GM23248 (cell line): ENCODE results near the gene MYADML2. TPM values are rescaled to one million over a fixed set of nuclear protein-coding genes. Genes with fewer than 3 reads are reported as not detected.
A peak's percentile ranks its signal among the peaks of the same experiment; 100 is the strongest.

Source experiments
- DNase-seq: peaks from one replicate; pipeline ENCODE4 v3.0.0-alpha.2; 2015
- H2AFZ ChIP-seq: fragments of 200-600 bp; sonication (generic); 2 replicates; pipeline ENCODE4 v1.6.1; 2016; ENCODE audit warnings: antibody characterized with exemption
- H3F3A ChIP-seq: fragments of 200-600 bp; sonication (generic); 2 replicates; pipeline ENCODE4 v1.6.1; 2016; ENCODE audit warnings: mild to moderate bottlenecking, antibody characterized with exemption, mixed run types; ENCODE audit not compliant: insufficient read depth
- H3K27ac ChIP-seq: fragments of 200-600 bp; sonication (generic); 2 replicates; pipeline ENCODE4 v1.5.1; 2016; ENCODE audit warnings: mild to moderate bottlenecking
- H3K27me3 ChIP-seq: fragments of 200-600 bp; sonication (generic); replicated peaks from 2 replicates; pipeline ENCODE4 v1.6.1; 2016; ENCODE audit warnings: mild to moderate bottlenecking; ENCODE audit not compliant: insufficient read depth
- H3K36me3 ChIP-seq: fragments of 200-600 bp; sonication (generic); 2 replicates; pipeline ENCODE4 v1.6.1; 2016; ENCODE audit warnings: low read depth, mild to moderate bottlenecking
- H3K4me1 ChIP-seq: fragments of 200-600 bp; sonication (generic); 2 replicates; pipeline ENCODE4 v1.6.1; 2016; ENCODE audit warnings: mild to moderate bottlenecking; ENCODE audit not compliant: insufficient read depth
- H3K4me2 ChIP-seq: fragments of 200-600 bp; sonication (generic); one replicate; pipeline ENCODE4 v1.6.1; 2016; ENCODE audit warnings: mild to moderate bottlenecking; ENCODE audit not compliant: unreplicated experiment
- H3K4me3 ChIP-seq: fragments of 200-600 bp; sonication (generic); 2 replicates; pipeline ENCODE4 v1.5.1; 2016; ENCODE audit warnings: mild to moderate bottlenecking
- H3K79me2 ChIP-seq: fragments of 200-600 bp; sonication (generic); 2 replicates; pipeline ENCODE4 v1.6.1; 2016; ENCODE audit warnings: mild to moderate bottlenecking; ENCODE audit not compliant: insufficient read depth
- H3K9ac ChIP-seq: fragments of 200-600 bp; sonication (generic); 2 replicates; pipeline ENCODE4 v1.6.1; 2016; ENCODE audit warnings: mild to moderate bottlenecking
- H3K9me2 ChIP-seq: fragments of 200-600 bp; sonication (generic); 2 replicates; pipeline ENCODE4 v1.6.1; 2016; ENCODE audit warnings: mixed run types, mild to moderate bottlenecking, moderate library complexity; ENCODE audit not compliant: insufficient read depth
- H3K9me3 ChIP-seq: fragments of 200-600 bp; sonication (generic); one replicate; pipeline ENCODE4 v1.6.1; 2017; ENCODE audit warnings: low read depth
- H4K20me1 ChIP-seq: fragments of 200-600 bp; sonication (generic); 2 replicates; pipeline ENCODE4 v1.6.0; 2016; ENCODE audit not compliant: insufficient read depth
- EZH2 ChIP-seq: fragments of 200-600 bp; sonication (generic); IDR thresholded peaks from 2 replicates; pipeline ENCODE4 v1.6.1; 2018; ENCODE audit warnings: antibody characterized with exemption, mild to moderate bottlenecking; ENCODE audit not compliant: insufficient read depth, poor library complexity, severe bottlenecking
- EZH2phosphoT487 ChIP-seq: fragments of 200-600 bp; sonication (generic); IDR thresholded peaks from 2 replicates; pipeline ENCODE4 v1.6.1; 2018; ENCODE audit warnings: antibody characterized with exemption, moderate library complexity, mild to moderate bottlenecking, low read depth; ENCODE audit not compliant: insufficient read depth
- WGBS, 2 experiments: methylation state at CpG; one replicate each; pipeline ENCODE4 v1.1.6; 2015 to 2017; ENCODE audit warnings: low lambda C conversion rate in 2 of 2, low coverage in 1 of 2; ENCODE audit errors: missing lambda C conversion rate in 2 of 2; 5-methylcytosine and 5-hydroxymethylcytosine counted together
- in situ Hi-C: fragments of 300-500 bp; cut with MboI; formaldehyde crosslinking; loops from 2 replicates; pipeline ENCODE4 v1.15.0; 2020
- polyA plus RNA-seq: library from polyadenylated mRNA; unstranded; fragments of >200 nt; fragmentation: Nextera tagmentation; extraction: Ambion mirVana; gene quantifications from 2 replicates; pipeline ENCODE4 v1.2.1, GENCODE V29; 2016
- total RNA-seq: library from RNA; depleted of rRNA; stranded (reverse); fragments of >200 nt; shearing (Covaris generic); gene quantifications from 2 replicates; pipeline ENCODE4 v1.2.3, GENCODE V29; 2014

Gene MYADML2
- total and polyA plus RNA-seq, 2 experiments from 2014 or later: not detected

DNA sequence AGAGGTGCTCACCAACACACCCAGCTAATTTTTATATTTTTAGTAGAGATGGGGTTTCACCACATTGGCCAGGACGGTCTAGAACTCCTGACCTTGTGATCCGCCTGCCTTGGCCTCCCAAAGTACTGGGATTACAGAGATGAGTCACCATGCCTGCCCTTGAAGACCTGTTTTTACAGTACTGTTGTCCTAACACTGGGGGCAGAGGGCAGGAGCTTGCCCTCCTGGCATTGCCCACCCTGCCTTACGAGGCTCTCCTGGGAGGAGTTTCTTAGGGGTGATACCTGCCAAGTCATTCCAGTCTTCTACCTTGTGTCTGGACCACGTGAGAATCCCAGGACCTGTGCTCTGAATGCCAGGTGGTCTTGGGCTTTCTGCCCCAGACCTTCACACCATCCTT lies 33.1 kb upstream of the MYADML2 start:
- no peaks in the 10 kb centered on the region for H3K9me3 ChIP-seq
- TF ChIP-seq EZH2 (no peak), EZH2phosphoT487 (no peak)
- no peaks in the 10 kb centered on the region for H3K9me2 ChIP-seq
- no peak overlapping the region for H3K4me2 ChIP-seq
- 0 out of 2 replicates have a peak, but pooled peaks cover 6% of the 10 kb centered on the region for H3K79me2 ChIP-seq
- H3F3A ChIP-seq: no peaks in the 10 kb centered on the region
- H3K27me3 ChIP-seq: no peaks in the 10 kb centered on the region
- H4K20me1 ChIP-seq: no peaks in the 10 kb centered on the region
- H3K4me1 ChIP-seq: no peaks in the 10 kb centered on the region
- no peaks in the 10 kb centered on the region; the same call in 1 of the 2 replicates for H3K36me3 ChIP-seq
- no peak for DNase-seq
- no peak overlapping the region for H3K9ac ChIP-seq
- no peak overlapping the region for H2AFZ ChIP-seq
- no peak overlapping the region for H3K4me3 ChIP-seq
- WGBS, 2 experiments: 83 to 86% methylated on average over 4 of the region's 4 CpGs
- H3K27ac ChIP-seq: no peak overlapping the region
- in situ Hi-C loops: no loop called here

GRCh38 chr17:81978524-81979298 lies 31.7 kb upstream of the MYADML2 start:
- Histone ChIP-seq H2AFZ (no peak overlapping the region), H3K27ac (no peak overlapping the region), H3K9me2 (no peaks in the 10 kb centered on the region), H3K27me3 (no peaks in the 10 kb centered on the region), H3K79me2 (0 out of 2 replicates have a peak, but pooled peaks cover 6% of the 10 kb centered on the region), H3K9ac (peak overlapping the region; percentile 94), H4K20me1 (no peaks in the 10 kb centered on the region), H3K9me3 (no peaks in the 10 kb centered on the region), H3F3A (no peaks in the 10 kb centered on the region), H3K4me2 (peak overlapping the region; percentile 82), H3K36me3 (no peaks in the 10 kb centered on the region; the same call in 1 of the 2 replicates), H3K4me1 (no peaks in the 10 kb centered on the region), H3K4me3 (peak overlapping the region; percentile 82)
- WGBS, 2 experiments: 87 to 88% methylated on average over 26 to 27 of the region's 27 CpGs
- in situ Hi-C loops: no loop called here
- DNase-seq: no peak
- no peak for TF ChIP-seq EZH2
- TF ChIP-seq EZH2phosphoT487: no peak

DNA sequence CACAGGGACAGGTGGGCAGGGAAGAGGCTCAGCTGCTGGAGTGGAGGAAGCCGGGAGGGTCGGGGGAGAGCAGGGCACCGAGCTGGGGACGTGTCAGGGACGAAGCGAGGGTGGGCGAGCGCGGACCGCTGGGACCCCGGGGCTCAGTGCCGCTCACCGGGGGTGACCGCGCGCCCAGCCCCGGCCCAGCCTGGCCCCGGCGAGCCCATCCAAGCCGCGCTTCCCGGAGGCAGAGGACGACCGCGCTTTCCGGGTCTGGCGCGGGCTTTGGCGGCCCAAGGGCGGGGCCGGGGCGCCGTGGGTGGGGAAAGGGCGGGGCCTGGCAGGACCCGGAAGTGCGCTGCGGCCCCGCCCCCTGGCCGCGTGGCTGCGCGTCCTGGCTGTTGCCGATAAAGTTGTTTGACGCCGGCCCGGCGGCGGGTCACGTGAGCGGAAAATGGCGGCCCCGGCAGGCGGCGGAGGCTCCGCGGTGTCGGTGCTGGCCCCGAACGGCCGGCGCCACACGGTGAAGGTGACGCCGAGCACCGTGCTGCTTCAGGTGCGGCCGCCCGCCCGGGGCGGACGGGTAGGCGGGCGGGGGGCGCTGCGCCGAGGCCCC lies 30.3 kb upstream of the MYADML2 start, which contains the start of gene ASPSCR1:
TSS of gene ASPSCR1 (plus strand) at position 419 of the 598 bp plus-strand sequence. CDS start at position 437, 18 bp downstream.
- H3K4me2 ChIP-seq: peak within 1 kb of the TSS; percentile 87
- in situ Hi-C loops: no loop called here
- peak within 1 kb of the TSS; percentile 62 for H3K27ac ChIP-seq
- peak; percentile 96 for DNase-seq
- H3K9me3 ChIP-seq: no peaks in the 10 kb centered on the region
- TF ChIP-seq EZH2phosphoT487: no peak
- TF ChIP-seq EZH2: no peak
- no peaks in the 10 kb centered on the region; the same call in 1 of the 2 replicates for H3K36me3 ChIP-seq
- H3K4me1 ChIP-seq: no peaks in the 10 kb centered on the region
- peak within 1 kb of the TSS; percentile 94 for H3K9ac ChIP-seq
- 0 out of 2 replicates have a peak, but pooled peaks cover 6% of the 10 kb centered on the region for H3K79me2 ChIP-seq
- H3K9me2 ChIP-seq: no peaks in the 10 kb centered on the region
- H3F3A ChIP-seq: no peaks in the 10 kb centered on the region
- H3K27me3 ChIP-seq: no peaks in the 10 kb centered on the region
- peak within 1 kb of the TSS; percentile 87 for H2AFZ ChIP-seq
- no peaks in the 10 kb centered on the region for H4K20me1 ChIP-seq
- peak within 1 kb of the TSS; percentile 82 for H3K4me3 ChIP-seq
- WGBS, 2 experiments: 2% methylated on average over 25 to 32 of the region's 76 CpGs

- H3K36me3 ChIP-seq: no peaks in the 10 kb centered on the region; the same call in 1 of the 2 replicates
- peak overlapping the region; percentile 87 for H2AFZ ChIP-seq
- H3K27me3 ChIP-seq: no peaks in the 10 kb centered on the region
- no peaks in the 10 kb centered on the region for H3F3A ChIP-seq
- H3K79me2 ChIP-seq: 0 out of 2 replicates have a peak, but pooled peaks cover 6% of the 10 kb centered on the region
- in situ Hi-C loops: no loop called here
- DNase-seq: peak; percentile 27
- H4K20me1 ChIP-seq: no peaks in the 10 kb centered on the region
- H3K4me3 ChIP-seq: peak overlapping the region; percentile 82
- H3K4me2 ChIP-seq: peak overlapping the region; percentile 87
- WGBS, 2 experiments: 33 to 37% methylated on average over 30 of the region's 30 CpGs
- no peaks in the 10 kb centered on the region for H3K9me3 ChIP-seq
- H3K4me1 ChIP-seq: no peaks in the 10 kb centered on the region
- H3K27ac ChIP-seq: peak overlapping the region; percentile 16
- H3K9me2 ChIP-seq: no peaks in the 10 kb centered on the region
- peak overlapping the region; percentile 94 for H3K9ac ChIP-seq
- TF ChIP-seq EZH2 (no peak), EZH2phosphoT487 (no peak)
Measured at GRCh38 chr17:81976332-81977210, 29.5 kb upstream of the MYADML2 start.
